H1 (cell line): ENCODE data around the gene SLC3A2.

ENCODE experiments used
- CBX8 ChIP-seq: fragments of 300-800, 300-1000 bp; sonication (generic); IDR thresholded peaks from 2 replicates; pipeline ENCODE4 v1.7.1; 2016; ENCODE audit warnings: low read depth, low read length, borderline replicate concordance
- CHD2 ChIP-seq: IDR thresholded peaks from 2 replicates; pipeline ENCODE4 v1.6.1; 2012; ENCODE audit warnings: low read length, improper control_type of control experiment
- EP300 ChIP-seq, 2 experiments: IDR thresholded peaks; 1 replicate in 1 of 2; 2 replicates in 1 of 2; pipeline ENCODE4 v1.6.1; 2011 to 2012; ENCODE audit warnings: low read depth in 2 of 2, low read length in 2 of 2, mild to moderate bottlenecking in 2 of 2, borderline replicate concordance in 1 of 2, inconsistent platforms in 1 of 2, moderate library complexity in 1 of 2
- EZH2 ChIP-seq: fragments of 200-600 bp; sonication (generic); IDR thresholded peaks from 2 replicates; pipeline ENCODE4 v1.7.1; 2012; ENCODE audit warnings: low read depth, mild to moderate bottlenecking, moderate library complexity, low read length, inconsistent platforms; ENCODE audit not compliant: severe bottlenecking
- MAX ChIP-seq: IDR thresholded peaks from 2 replicates; pipeline ENCODE4 v1.6.1; 2012; ENCODE audit warnings: inconsistent platforms
- POLR2A ChIP-seq, 2 experiments: IDR thresholded peaks; 1 replicate in 1 of 2; 2 replicates in 1 of 2; pipeline ENCODE4 v1.6.1; 2011; ENCODE audit warnings: low read depth in 2 of 2, low read length in 2 of 2, mild to moderate bottlenecking in 2 of 2; ENCODE audit errors: control extremely low read depth in 1 of 2
- RBBP5 ChIP-seq: IDR thresholded peaks from 2 replicates; pipeline ENCODE4 v1.7.1; 2012; ENCODE audit warnings: low read depth, mild to moderate bottlenecking, inconsistent platforms, low read length, moderate library complexity, borderline replicate concordance
- RXRA ChIP-seq: IDR thresholded peaks from 2 replicates; pipeline ENCODE4 v1.6.1; 2011; ENCODE audit warnings: low read depth, mild to moderate bottlenecking, low read length, moderate library complexity; ENCODE audit not compliant: insufficient read depth
- TBP ChIP-seq: IDR thresholded peaks from 2 replicates; pipeline ENCODE4 v1.6.1; 2011; ENCODE audit warnings: low read depth, low read length, improper control_type of control experiment
- USF2 ChIP-seq: IDR thresholded peaks from 2 replicates; pipeline ENCODE4 v1.6.1; 2011; ENCODE audit warnings: low read length, improper control_type of control experiment
- ZNF274 ChIP-seq: IDR thresholded peaks from 2 replicates; pipeline ENCODE4 v1.7.0; 2012; ENCODE audit warnings: low read length, borderline replicate concordance; ENCODE audit errors: extremely low read depth

GRCh38 chr11:62917906-62918502 is 37.3 kb downstream of the SLC3A2 start:
- TF ChIP-seq RXRA (no peak), POLR2A (IDR thresholded peaks at IDR 0.05; ENCODE audit: control extremely low read depth in 1 of 2, low read depth in 2 of 2, low read length in 2 of 2) (no peak), CHD2 (no peak), USF2 (no peak), EZH2 (no peak), MAX (no peak), EP300 (IDR thresholded peaks at IDR 0.05; ENCODE audit: borderline replicate concordance in 1 of 2, low read depth in 2 of 2, low read length in 2 of 2) (no peak), RBBP5 (no peak), CBX8 (no peak), ZNF274 (no peak), TBP (no peak)
